SK-N-SH treated with all-trans-retinoic acid at 6 μM for 48 hours (cell line): ENCODE data around the gene TOMM7.

Experiments
- ATAC-seq: fragments of 200-7000 bp; cut with Tn5 transposase; 3 replicates; pipeline ENCODE4 v1.9.1; 2020; ENCODE audit warnings: mild to moderate bottlenecking, moderate library complexity
- BACH2 ChIP-seq: fragments of 250-450 bp; sonication (Bioruptor Pico); IDR thresholded peaks from 2 replicates; pipeline ENCODE4 v1.9.0; 2021; ENCODE audit warnings: mild to moderate bottlenecking, borderline replicate concordance
- CREB5 ChIP-seq: fragments of 250-450 bp; sonication (Bioruptor Pico); IDR thresholded peaks from 2 replicates; pipeline ENCODE4 v1.5.1; 2020; ENCODE audit warnings: low read depth, mild to moderate bottlenecking, moderate library complexity
- CSDC2 ChIP-seq: fragments of 250-450 bp; sonication (Bioruptor Pico); IDR thresholded peaks from 2 replicates; pipeline ENCODE4 v1.5.0; 2020; ENCODE audit warnings: mild to moderate bottlenecking, moderate library complexity
- CSRNP3 ChIP-seq: fragments of 250-450 bp; sonication (Bioruptor Pico); IDR thresholded peaks from 2 replicates; pipeline ENCODE4 v1.5.1; 2021; ENCODE audit warnings: mild to moderate bottlenecking, moderate library complexity
- ESRRG ChIP-seq: fragments of 250-450 bp; sonication (Bioruptor Pico); IDR thresholded peaks from 2 replicates; pipeline ENCODE4 v1.6.1; 2021; ENCODE audit warnings: mild to moderate bottlenecking
- GLIS3 ChIP-seq: fragments of 250-450 bp; sonication (Bioruptor Pico); IDR thresholded peaks from 2 replicates; pipeline ENCODE4 v1.5.0; 2020; ENCODE audit warnings: mild to moderate bottlenecking, moderate library complexity
- ISL1 ChIP-seq: fragments of 250-450 bp; sonication (Bioruptor Pico); IDR thresholded peaks from 2 replicates; pipeline ENCODE4 v2.1.2; 2022; ENCODE audit warnings: mild to moderate bottlenecking, moderate library complexity
- OSR1 ChIP-seq: fragments of 250-450 bp; sonication (Bioruptor Pico); IDR thresholded peaks from 2 replicates; pipeline ENCODE4 v1.8.0; 2022; ENCODE audit warnings: moderate library complexity, mild to moderate bottlenecking, inconsistent platforms
- PATZ1 ChIP-seq: fragments of 250-450 bp; sonication (Bioruptor Pico); IDR thresholded peaks from 2 replicates; pipeline ENCODE4 v1.8.0; 2020; ENCODE audit warnings: mild to moderate bottlenecking, moderate library complexity, borderline replicate concordance
- POU6F1 ChIP-seq: fragments of 250-450 bp; sonication (Bioruptor Pico); IDR thresholded peaks from 2 replicates; pipeline ENCODE4 v1.8.0; 2021; ENCODE audit warnings: low read depth, mild to moderate bottlenecking, moderate library complexity, borderline replicate concordance
- PPARA ChIP-seq: fragments of 250-450 bp; sonication (Bioruptor Pico); IDR thresholded peaks from 2 replicates; pipeline ENCODE4 v1.5.0; 2020; ENCODE audit warnings: mild to moderate bottlenecking, borderline replicate concordance
- RARB ChIP-seq: fragments of 250-450 bp; sonication (Bioruptor Pico); IDR thresholded peaks from 2 replicates; pipeline ENCODE4 v1.8.0; 2021; ENCODE audit warnings: mild to moderate bottlenecking, moderate library complexity
- SNAI2 ChIP-seq: fragments of 250-450 bp; sonication (Bioruptor Pico); IDR thresholded peaks from 2 replicates; pipeline ENCODE4 v1.5.0; 2020; ENCODE audit warnings: mild to moderate bottlenecking, moderate library complexity
- TCF4 ChIP-seq: fragments of 250-450 bp; sonication (Bioruptor Pico); IDR thresholded peaks from 2 replicates; pipeline ENCODE4 v1.8.0; 2021; ENCODE audit warnings: mild to moderate bottlenecking, moderate library complexity, borderline replicate concordance
- TOX ChIP-seq: fragments of 250-450 bp; sonication (Bioruptor Pico); IDR thresholded peaks from 2 replicates; pipeline ENCODE4 v1.8.0; 2021; ENCODE audit warnings: mild to moderate bottlenecking, moderate library complexity, borderline replicate concordance
- ZFP3 ChIP-seq: fragments of 250-450 bp; sonication (Bioruptor Pico); IDR thresholded peaks from 2 replicates; pipeline ENCODE4 v1.5.0; 2020; ENCODE audit warnings: mild to moderate bottlenecking, moderate library complexity
- ZFP30 ChIP-seq: fragments of 450-650 bp; formaldehyde crosslinking; IDR thresholded peaks from 2 replicates; pipeline ENCODE4 v1.5.0; 2022; ENCODE audit warnings: mild to moderate bottlenecking, moderate library complexity
- ZNF565 ChIP-seq: fragments of 450-650 bp; formaldehyde crosslinking; conservative IDR thresholded peaks from 2 replicates; pipeline ENCODE4 v1.5.0; 2020; ENCODE audit warnings: low read depth, mild to moderate bottlenecking, moderate library complexity
- ZNF70 ChIP-seq: fragments of 450-650 bp; formaldehyde crosslinking; IDR thresholded peaks from 2 replicates; pipeline ENCODE4 v1.5.0; 2020; ENCODE audit warnings: mild to moderate bottlenecking, moderate library complexity
- ZNF8 ChIP-seq: fragments of 450-650 bp; formaldehyde crosslinking; IDR thresholded peaks from 2 replicates; pipeline ENCODE4 v1.5.0; 2020; ENCODE audit warnings: mild to moderate bottlenecking, moderate library complexity
- TF ChIP-seq, protein P1 (sequence below): fragments of 250-450 bp; sonication (Bioruptor Pico); IDR thresholded peaks from 2 replicates; pipeline ENCODE4 v1.5.0; 2020; ENCODE audit warnings: mild to moderate bottlenecking, moderate library complexity

The TOMM7 gene

GRCh38 chr7:22821702-22822485 is 755 bp downstream of the TOMM7 start:
- peak; percentile 67 for ATAC-seq
- TF ChIP-seq ISL1 (CRISPR knock-in tag) (no peak), CREB5 (CRISPR knock-in tag) (no peak), ZFP3 (CRISPR knock-in tag) (no peak), OSR1 (CRISPR knock-in tag) (no peak), CSRNP3 (CRISPR knock-in tag) (no peak), ZNF8 (CRISPR knock-in tag) (no peak), PATZ1 (CRISPR knock-in tag) (no peak), PPARA (CRISPR knock-in tag) (no peak), ZNF70 (CRISPR knock-in tag) (no peak), BACH2 (no peak), ESRRG (CRISPR knock-in tag) (no peak), RARB (CRISPR knock-in tag) (no peak), TCF4 (no peak), ZFP30 (CRISPR knock-in tag) (no peak), POU6F1 (CRISPR knock-in tag) (no peak), SNAI2 (no peak), ZNF565 (no peak)
- TF ChIP-seq, protein P1, sequence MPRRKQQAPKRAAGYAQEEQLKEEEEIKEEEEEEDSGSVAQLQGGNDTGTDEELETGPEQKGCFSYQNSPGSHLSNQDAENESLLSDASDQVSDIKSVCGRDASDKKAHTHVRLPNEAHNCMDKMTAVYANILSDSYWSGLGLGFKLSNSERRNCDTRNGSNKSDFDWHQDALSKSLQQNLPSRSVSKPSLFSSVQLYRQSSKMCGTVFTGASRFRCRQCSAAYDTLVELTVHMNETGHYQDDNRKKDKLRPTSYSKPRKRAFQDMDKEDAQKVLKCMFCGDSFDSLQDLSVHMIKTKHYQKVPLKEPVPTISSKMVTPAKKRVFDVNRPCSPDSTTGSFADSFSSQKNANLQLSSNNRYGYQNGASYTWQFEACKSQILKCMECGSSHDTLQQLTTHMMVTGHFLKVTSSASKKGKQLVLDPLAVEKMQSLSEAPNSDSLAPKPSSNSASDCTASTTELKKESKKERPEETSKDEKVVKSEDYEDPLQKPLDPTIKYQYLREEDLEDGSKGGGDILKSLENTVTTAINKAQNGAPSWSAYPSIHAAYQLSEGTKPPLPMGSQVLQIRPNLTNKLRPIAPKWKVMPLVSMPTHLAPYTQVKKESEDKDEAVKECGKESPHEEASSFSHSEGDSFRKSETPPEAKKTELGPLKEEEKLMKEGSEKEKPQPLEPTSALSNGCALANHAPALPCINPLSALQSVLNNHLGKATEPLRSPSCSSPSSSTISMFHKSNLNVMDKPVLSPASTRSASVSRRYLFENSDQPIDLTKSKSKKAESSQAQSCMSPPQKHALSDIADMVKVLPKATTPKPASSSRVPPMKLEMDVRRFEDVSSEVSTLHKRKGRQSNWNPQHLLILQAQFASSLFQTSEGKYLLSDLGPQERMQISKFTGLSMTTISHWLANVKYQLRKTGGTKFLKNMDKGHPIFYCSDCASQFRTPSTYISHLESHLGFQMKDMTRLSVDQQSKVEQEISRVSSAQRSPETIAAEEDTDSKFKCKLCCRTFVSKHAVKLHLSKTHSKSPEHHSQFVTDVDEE (CRISPR knock-in tag), result no peak

GRCh38 chr7:22819476-22819875 is 3.2 kb downstream of the TOMM7 start:
- ATAC-seq, result no peak
- TF ChIP-seq ZFP30 (CRISPR knock-in tag), result no peak
- TF ChIP-seq OSR1 (CRISPR knock-in tag), result no peak
- TF ChIP-seq PATZ1 (CRISPR knock-in tag), result no peak
- TF ChIP-seq ZNF565, result no peak
- TF ChIP-seq CREB5 (CRISPR knock-in tag), result no peak
- TF ChIP-seq GLIS3 (CRISPR knock-in tag), result no peak
- TF ChIP-seq CSDC2, result no peak
- no peak for TF ChIP-seq TOX (CRISPR knock-in tag)
- TF ChIP-seq POU6F1 (CRISPR knock-in tag), result no peak
- no peak for TF ChIP-seq ZNF8 (CRISPR knock-in tag)
- TF ChIP-seq BACH2, result no peak
- TF ChIP-seq ISL1 (CRISPR knock-in tag), result no peak
- no peak for TF ChIP-seq CSRNP3 (CRISPR knock-in tag)
- TF ChIP-seq TCF4, result no peak
